H1 (cell line): ENCODE data around the gene TJP2. TPM values are rescaled to one million over a fixed set of nuclear protein-coding genes. Genes with fewer than 3 reads are reported as not detected.

ENCODE experiments used
- CTCF ChIA-PET: fragments of 300-600 bp; sonication (Branson Sonifier 250); formaldehyde crosslinking; loops from one replicate; lab custom pipeline; 2021; ENCODE audit not compliant: partially characterized antibody; lab: Charles Lee
- POLR2A ChIA-PET: fragments of 300-600 bp; sonication (Branson Sonifier 250); formaldehyde crosslinking; loops from one replicate; lab custom pipeline; 2021; ENCODE audit warnings: inconsistent platforms; ENCODE audit not compliant: partially characterized antibody; lab: Charles Lee
- DNase-seq, 2 experiments: peaks; one replicate each; pipeline versions ENCODE4 v3.0.0 to v3.0.0-alpha.2; 2010 to 2022; ENCODE audit warnings: low spot score in 2 of 2, low read depth in 1 of 2, mixed read lengths in 1 of 2
- FAIRE-seq: peaks from 2 replicates; lab custom pipeline; 2011; peaks lifted over from hg19 to GRCh38; lab: Jason Lieb, UNC
- H2AFZ ChIP-seq: 2 replicates; pipeline ENCODE4 v1.8.1; 2012; ENCODE audit warnings: low read length, inconsistent platforms
- H2AK5ac ChIP-seq: 2 replicates; pipeline ENCODE4 v1.6.1; 2013; ENCODE audit warnings: low read depth, low read length
- H2BK120ac ChIP-seq: replicated peaks from 2 replicates; pipeline ENCODE3; 2013; ENCODE audit warnings: low read depth, low read length, inconsistent platforms
- H2BK12ac ChIP-seq: 2 replicates; pipeline ENCODE4 v1.6.1; 2013; ENCODE audit warnings: low read depth, low read length
- H2BK15ac ChIP-seq: 2 replicates; pipeline ENCODE4 v1.6.1; 2013; ENCODE audit warnings: low read length
- H2BK20ac ChIP-seq: 2 replicates; pipeline ENCODE4 v1.6.1; 2013; ENCODE audit warnings: low read length
- H2BK5ac ChIP-seq: 2 replicates; pipeline ENCODE4 v1.6.1; 2013; ENCODE audit warnings: low read depth, low read length
- H3K14ac ChIP-seq: 2 replicates; pipeline ENCODE4 v1.6.1; 2013; ENCODE audit warnings: inconsistent platforms; ENCODE audit not compliant: insufficient read length
- H3K18ac ChIP-seq: 2 replicates; pipeline ENCODE4 v1.6.1; 2013; ENCODE audit warnings: low read length; ENCODE audit errors: extremely low read depth
- H3K23ac ChIP-seq: 2 replicates; pipeline ENCODE4 v1.6.1; 2013; ENCODE audit warnings: inconsistent platforms; ENCODE audit not compliant: insufficient read length
- H3K23me2 ChIP-seq: 2 replicates; pipeline ENCODE4 v1.6.1; 2013; ENCODE audit warnings: low read depth, low read length
- H3K27ac ChIP-seq: 2 replicates; pipeline ENCODE4 v1.6.1; 2011; ENCODE audit warnings: low read depth, low read length, inconsistent platforms
- H3K27me3 ChIP-seq, 4 experiments: replicated peaks in 1 of 4; 1 replicate in 1 of 4; 2 replicates in 3 of 4; pipeline versions ENCODE4 v1.6.1 to v1.8.1; 2011 to 2013; ENCODE audit warnings: low read length in 3 of 4, mild to moderate bottlenecking in 3 of 4, inconsistent platforms in 2 of 4, mixed read lengths in 2 of 4, moderate library complexity in 1 of 4; ENCODE audit not compliant: control insufficient read depth in 3 of 4, insufficient read depth in 3 of 4; ENCODE audit errors: extremely low read depth in 1 of 4
- H3K36me3 ChIP-seq, 4 experiments: 2 replicates each; pipeline versions ENCODE4 v1.6.1 to v1.8.1; 2011 to 2013; ENCODE audit warnings: mild to moderate bottlenecking in 4 of 4, low read length in 3 of 4, moderate library complexity in 2 of 4, control low read depth in 1 of 4, inconsistent platforms in 1 of 4; ENCODE audit not compliant: insufficient read depth in 4 of 4, control insufficient read depth in 2 of 4
- H3K4ac ChIP-seq: replicated peaks from 2 replicates; pipeline ENCODE3; 2013; ENCODE audit warnings: low read length, low read depth, mixed read lengths, inconsistent platforms; ENCODE audit not compliant: insufficient read length
- H3K4me1 ChIP-seq, 4 experiments: replicated peaks in 1 of 4; 1 replicate in 1 of 4; 2 replicates in 3 of 4; pipeline versions ENCODE4 v1.6.1 to v1.8.1; 2011 to 2013; ENCODE audit warnings: low read length in 3 of 4, inconsistent platforms in 2 of 4, mixed read lengths in 1 of 4; ENCODE audit not compliant: insufficient read depth in 4 of 4, control insufficient read depth in 3 of 4
- H3K4me2 ChIP-seq, 2 experiments: 2 replicates each; pipeline versions ENCODE4 v1.6.1 to v1.8.1; 2011 to 2013; ENCODE audit warnings: low read depth in 2 of 2, low read length in 2 of 2, control low read depth in 1 of 2, inconsistent platforms in 1 of 2, mild to moderate bottlenecking in 1 of 2; ENCODE audit not compliant: insufficient read depth in 1 of 2
- H3K4me3 ChIP-seq, 4 experiments: fragments of 200-600, 300-600 bp in 1 of 4; sonication (generic), shearing (Covaris generic), sonication (Bioruptor Twin) in 1 of 4; 2 replicates each; pipeline versions ENCODE4 v1.5.1 to v1.8.1; 2011 to 2016; ENCODE audit warnings: low read length in 4 of 4, low read depth in 3 of 4, control low read depth in 2 of 4, inconsistent platforms in 2 of 4, mild to moderate bottlenecking in 2 of 4, mixed read lengths in 1 of 4, moderate library complexity in 1 of 4; ENCODE audit not compliant: insufficient read depth in 2 of 4; ENCODE audit errors: extremely low read depth in 1 of 4
- H3K56ac ChIP-seq: replicated peaks from 2 replicates; pipeline ENCODE3; 2013; ENCODE audit warnings: low read depth, mild to moderate bottlenecking, mixed read lengths, low read length, inconsistent platforms; ENCODE audit not compliant: insufficient read length
- H3K79me1 ChIP-seq: 2 replicates; pipeline ENCODE4 v1.6.1; 2013; ENCODE audit warnings: low read depth, low read length, control low read depth
- H3K79me2 ChIP-seq, 2 experiments: 2 replicates each; pipeline versions ENCODE4 v1.6.1 to v1.8.1; 2012 to 2013; ENCODE audit warnings: low read length in 2 of 2, mild to moderate bottlenecking in 2 of 2, inconsistent platforms in 1 of 2; ENCODE audit not compliant: insufficient read depth in 2 of 2, control insufficient read depth in 1 of 2
- H3K9ac ChIP-seq, 4 experiments: replicated peaks in 1 of 4; 1 replicate in 1 of 4; 2 replicates in 3 of 4; pipeline versions ENCODE4 v1.6.1 to v1.8.1; 2011 to 2013; ENCODE audit warnings: low read depth in 3 of 4, low read length in 3 of 4, control low read depth in 2 of 4, mild to moderate bottlenecking in 2 of 4, moderate library complexity in 2 of 4, inconsistent platforms in 1 of 4; ENCODE audit errors: extremely low read depth in 1 of 4
- H3K9me3 ChIP-seq, 2 experiments: 2 replicates each; pipeline versions ENCODE4 v1.6.1 to v1.8.1; 2012 to 2013; ENCODE audit warnings: mild to moderate bottlenecking in 2 of 2, moderate library complexity in 2 of 2, control low read depth in 1 of 2, inconsistent platforms in 1 of 2, low read depth in 1 of 2, low read length in 1 of 2, mixed read lengths in 1 of 2; ENCODE audit not compliant: insufficient read depth in 2 of 2
- H4K20me1 ChIP-seq, 2 experiments: replicated peaks in 1 of 2; 2 replicates each; pipeline versions ENCODE3 to v1.8.1; 2011 to 2013; ENCODE audit warnings: inconsistent platforms in 2 of 2, low read length in 2 of 2, mild to moderate bottlenecking in 1 of 2; ENCODE audit not compliant: insufficient read depth in 2 of 2, control insufficient read depth in 1 of 2
- H4K5ac ChIP-seq: 2 replicates; pipeline ENCODE4 v1.6.1; 2013; ENCODE audit warnings: low read length, low read depth, mixed read lengths, inconsistent platforms; ENCODE audit not compliant: insufficient read length
- H4K8ac ChIP-seq: 2 replicates; pipeline ENCODE4 v1.8.0; 2013; ENCODE audit warnings: mild to moderate bottlenecking, moderate library complexity, low read length, inconsistent platforms; ENCODE audit not compliant: insufficient read depth; ENCODE audit errors: extremely low read depth
- H4K91ac ChIP-seq: replicated peaks from 2 replicates; pipeline ENCODE3; 2013; ENCODE audit warnings: low read length, mixed read lengths, inconsistent platforms; ENCODE audit not compliant: insufficient read length
- BCL11A ChIP-seq, 2 experiments: IDR thresholded peaks; one replicate each; pipeline ENCODE4 v1.6.1; 2011; ENCODE audit warnings: low read depth in 2 of 2, low read length in 2 of 2, mild to moderate bottlenecking in 2 of 2
- EGR1 ChIP-seq: IDR thresholded peaks from 2 replicates; pipeline ENCODE4 v1.6.1; 2011; ENCODE audit warnings: low read depth, low read length, borderline replicate concordance
- RBBP5 ChIP-seq: IDR thresholded peaks from 2 replicates; pipeline ENCODE4 v1.7.1; 2012; ENCODE audit warnings: low read depth, mild to moderate bottlenecking, inconsistent platforms, low read length, moderate library complexity, borderline replicate concordance
- SUZ12 ChIP-seq: fragments of 200-600 bp; sonication (generic); IDR thresholded peaks from 2 replicates; pipeline ENCODE4 v1.6.1; 2012; ENCODE audit warnings: mild to moderate bottlenecking, inconsistent platforms, low read length, moderate library complexity, mixed read lengths
- WGBS, 2 experiments: shearing (Covaris generic) in 1 of 2; methylation state at CpG; one replicate each; pipeline versions ENCODE4 v1.1.6 to v1.1.7; 2013 to 2015; ENCODE audit warnings: low lambda C conversion rate in 2 of 2, mixed read lengths in 2 of 2, inconsistent platforms in 1 of 2, low coverage in 1 of 2, missing lambda C conversion rate in 1 of 2; ENCODE audit not compliant: insufficient replicate concordance in 2 of 2, insufficient coverage in 1 of 2, insufficient read length in 1 of 2; ENCODE audit errors: extremely low coverage in 1 of 2, missing lambda C conversion rate in 1 of 2; 5-methylcytosine and 5-hydroxymethylcytosine counted together
- polyA plus RNA-seq, 7 experiments: library from polyadenylated mRNA; depleted of rRNA in 3 of 7; stranded (reverse) in 5 of 7; unstranded in 2 of 7; fragments of >200 nt in 5 of 7; fragments of 200-250 nt in 2 of 7; gene quantifications; 1 replicate in 5 of 7; 2 replicates in 1 of 7; 4 replicates in 1 of 7; pipeline versions ENCODE4 v1.2.1 to v1.2.3, GENCODE V29; 2011 to 2013; ENCODE audit warnings: missing spikeins in 2 of 7, mixed read lengths in 2 of 7
- total RNA-seq: library from RNA; stranded (reverse); fragmentation: NEBNext Ultra II Directional; extraction: Animal tissue kit (Norgen Biotek cat#: 25700); gene quantifications from 2 replicates; pipeline ENCODE4 v1.2.1, GENCODE V29; 2021
- TF ChIP-seq, protein P1 (sequence below): IDR thresholded peaks from 2 replicates; pipeline ENCODE4 v1.6.1; 2012; ENCODE audit warnings: inconsistent platforms

Gene TJP2
- total and polyA plus RNA-seq, 2 of the 8 experiments (the other 6 are each of a cell fraction or from before 2014, with no cell fraction given) = 54.9 to 137 TPM

DNA sequence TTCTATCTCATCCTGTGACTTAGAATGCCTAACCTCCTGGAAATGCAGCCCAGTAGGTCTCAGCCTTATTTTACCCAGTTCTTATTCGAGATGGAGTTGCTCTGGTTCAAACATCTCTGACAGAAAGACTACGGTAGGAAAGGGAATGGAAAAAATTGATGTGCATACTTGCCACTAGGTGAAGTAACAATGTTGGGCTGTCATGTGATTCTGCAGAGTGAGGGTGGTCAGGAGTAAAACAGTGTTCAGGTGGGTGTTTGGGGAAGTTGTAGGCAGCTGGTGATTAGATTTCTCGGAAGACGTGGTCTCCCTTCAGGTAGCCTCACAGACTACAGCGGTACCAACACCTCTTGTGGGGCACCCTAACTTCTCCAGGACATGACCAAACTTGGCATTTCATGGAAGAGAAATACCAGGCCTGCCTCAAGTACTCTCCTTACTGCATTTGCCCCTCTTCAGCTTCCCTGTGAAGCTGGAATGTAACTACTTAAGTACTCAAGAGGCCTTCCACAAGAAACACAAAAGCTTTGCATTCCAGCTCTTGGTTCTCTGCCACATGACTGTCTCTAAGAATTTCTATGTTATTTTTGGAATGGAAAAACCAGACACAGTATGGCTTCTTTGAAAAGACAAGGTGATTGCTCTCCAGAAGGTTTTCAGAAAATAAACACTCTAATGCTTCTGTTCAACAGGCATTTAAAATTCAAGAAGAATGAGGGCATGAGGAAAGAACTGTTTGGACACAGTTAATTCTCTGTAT is 133.5 kb downstream of the TJP2 start:
- Histone ChIP-seq H3K27me3 (no peaks in the 10 kb centered on the region), H3K4me3 (peak overlapping the region in 1 of 4 experiments; percentile 19; a peak in 1 of 8 replicates), H3K14ac (no peak overlapping the region), H3K4ac (peak overlapping the region; percentile 93), H3K36me3 (peaks cover 0 to 6% (median 0%) of the 10 kb centered on the region in 4 experiments; a peak in 2 of 8 replicates), H2BK5ac (peak overlapping the region; percentile 100), H3K79me2 (no peaks in the 10 kb centered on the region), H3K4me1 (peaks cover 2 to 9% (median 6%) of the 10 kb centered on the region in 4 experiments; a peak in 5 of 7 replicates), H3K27ac (peak overlapping the region; percentile 89), H4K91ac (peak overlapping the region; percentile 95), H4K20me1 (no peaks in the 10 kb centered on the region), H2AK5ac (peak overlapping the region; percentile 69; the same call in 1 of the 2 replicates), H2BK15ac (no peak overlapping the region; the same call in 1 of the 2 replicates), H3K79me1 (no peaks in the 10 kb centered on the region), H2AFZ (no peak overlapping the region), H3K9ac (peak overlapping the region in 2 of 4 experiments; percentile 10 to 16; a peak in 3 of 7 replicates), H4K8ac (no peak overlapping the region), H3K9me3 (peaks cover 10 to 12% of the 10 kb centered on the region in 2 experiments), H3K23ac (no peak overlapping the region), H3K23me2 (no peaks in the 10 kb centered on the region; the same call in 1 of the 2 replicates), H4K5ac (peak overlapping the region; percentile 86), H2BK12ac (peak overlapping the region; percentile 93; the same call in 1 of the 2 replicates), H2BK120ac (peak overlapping the region; percentile 97), H3K18ac (peak overlapping the region; percentile 96), H3K56ac (peak overlapping the region; percentile 80), H3K4me2 (peak overlapping the region; percentile 27 to 49), H2BK20ac (peak overlapping the region; percentile 98)
- DNase-seq (peak; percentile 58 to 62), FAIRE-seq (peak; percentile 90)
- ChIA-PET POLR2A (interaction anchor here (0.7 to 3.7 kb wide), 24 partner anchors 11 to 272 kb away, joined by 3 to 48 read pairs (median 4); partner anchors contain the start of genes ENTREP1 and FXN), CTCF (interaction anchor here (0.6 to 4.8 kb wide), 6 partner anchors 10 to 195 kb away, joined by 3 to 24 read pairs (median 3); no protein-coding TSS in a partner anchor)
- WGBS, 2 experiments = 64% methylated on average over 5 of the region's 5 CpGs; no CpG with 5 or more reads in 1 of the 2 experiments
- peak in 1 of 2 experiments; percentile 19 for TF ChIP-seq BCL11A (IDR thresholded peaks at IDR 0.05; ENCODE audit: low read depth in 2 of 2, low read length in 2 of 2)
- TF ChIP-seq SUZ12 = no peak
- TF ChIP-seq, protein P1, sequence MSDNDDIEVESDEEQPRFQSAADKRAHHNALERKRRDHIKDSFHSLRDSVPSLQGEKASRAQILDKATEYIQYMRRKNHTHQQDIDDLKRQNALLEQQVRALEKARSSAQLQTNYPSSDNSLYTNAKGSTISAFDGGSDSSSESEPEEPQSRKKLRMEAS = 0 out of 2 replicates have a peak, but pooled peaks have one; percentile 13
- peak; percentile 33; the same call in 1 of the 2 replicates for TF ChIP-seq RBBP5
- TF ChIP-seq EGR1 = no peak
